ENCODE results near the gene PABPN1.

PABPN1 gene

GRCh38 chr14:23359722-23360447 is 38.6 kb downstream of the PABPN1 start:
- Histone ChIP-seq H3K27ac (no peak overlapping the region), H3K27me3 (no peaks in the 10 kb centered on the region), H3K4me3 (no peak overlapping the region), H3K9me3 (no peaks in the 10 kb centered on the region), H3K36me3 (peaks cover 9 to 54% (median 10%) of the 10 kb centered on the region in 3 donors), H3K4me1 (peaks cover 0 to 45% (median 16%) of the 10 kb centered on the region in 4 donors)
- TF ChIP-seq CTCF (IDR thresholded peaks at IDR 0.05), result no peak
- intact Hi-C loops (cut with DNase I; ENCODE audit: low total_unique reads), result no loop called here
- DNase-seq, result no peak

- peaks cover 9 to 54% (median 10%) of the 10 kb centered on the region in 3 donors for H3K36me3 ChIP-seq
- H3K4me1 ChIP-seq, result peaks cover 0 to 49% (median 16%) of the 10 kb centered on the region in 4 donors
- H3K27me3 ChIP-seq, result no peaks in the 10 kb centered on the region
- intact Hi-C loops (cut with DNase I; ENCODE audit: low total_unique reads), result no loop called here
- no peak overlapping the region for H3K4me3 ChIP-seq
- no peak overlapping the region for H3K27ac ChIP-seq
- H3K9me3 ChIP-seq, result no peaks in the 10 kb centered on the region
- DNase-seq, result no peak
- no peak for TF ChIP-seq CTCF (IDR thresholded peaks at IDR 0.05)
Measured at GRCh38 chr14:23360496-23360895, 39.2 kb downstream of the PABPN1 start.

- Histone ChIP-seq H3K27ac (no peak overlapping the region), H3K4me3 (no peak overlapping the region), H3K36me3 (peaks cover 9 to 46% (median 10%) of the 10 kb centered on the region in 3 donors), H3K4me1 (peaks cover 0 to 52% (median 16%) of the 10 kb centered on the region in 4 donors), H3K27me3 (no peaks in the 10 kb centered on the region), H3K9me3 (no peaks in the 10 kb centered on the region)
- intact Hi-C loops (cut with DNase I; ENCODE audit: low total_unique reads), result no loop called here
- peak in 1 of 2 donors; percentile 53 for DNase-seq
- no peak for TF ChIP-seq CTCF (IDR thresholded peaks at IDR 0.05)
Measured at GRCh38 chr14:23361320-23361719, 40.1 kb downstream of the PABPN1 start.

GRCh38 chr14:23361763-23362162 is 40.5 kb downstream of the PABPN1 start:
- Histone ChIP-seq H3K9me3 (no peaks in the 10 kb centered on the region), H3K27me3 (no peaks in the 10 kb centered on the region), H3K36me3 (peaks cover 9 to 42% (median 10%) of the 10 kb centered on the region in 3 donors), H3K4me3 (no peak overlapping the region), H3K27ac (peak overlapping the region in 1 of 2 donors; percentile 6), H3K4me1 (peaks cover 0 to 56% (median 18%) of the 10 kb centered on the region in 4 donors)
- intact Hi-C loops (cut with DNase I; ENCODE audit: low total_unique reads), result no loop called here
- no peak for TF ChIP-seq CTCF (IDR thresholded peaks at IDR 0.05)
- no peak for DNase-seq

- DNase-seq, result no peak
- Histone ChIP-seq H3K27me3 (no peaks in the 10 kb centered on the region), H3K36me3 (peaks cover 9 to 38% (median 10%) of the 10 kb centered on the region in 3 donors), H3K27ac (peak overlapping the region in 1 of 2 donors; percentile 6), H3K4me1 (peaks cover 0 to 60% (median 21%) of the 10 kb centered on the region in 4 donors), H3K4me3 (no peak overlapping the region), H3K9me3 (no peaks in the 10 kb centered on the region)
- TF ChIP-seq CTCF (IDR thresholded peaks at IDR 0.05), result no peak
- intact Hi-C loops (cut with DNase I; ENCODE audit: low total_unique reads), result no loop called here
Measured at GRCh38 chr14:23362200-23362599, 40.9 kb downstream of the PABPN1 start.

Measured in tibial artery (tissue), 4 donors.